Hindlimb muscle (tissue), 1 donor: ENCODE measurements around the gene MKNK2. TPM values are rescaled to one million over a fixed set of nuclear protein-coding genes. Genes with fewer than 3 reads are reported as not detected.
"Not testable (repeated sequence)": the region's sequence is repeated elsewhere in the genome, so short reads cannot be mapped to it uniquely, and the experiment has no call there.

Experiments used
- DNase-seq: peaks from one replicate; pipeline ENCODE4 v3.0.0-alpha.2; 2013
- polyA plus RNA-seq: library from polyadenylated mRNA; unstranded; fragments of 120-200 nt; gene quantifications from one replicate; pipeline ENCODE4 v1.2.1, GENCODE V29; 2013; ENCODE audit not compliant: insufficient read length

Gene MKNK2
- polyA plus RNA-seq = 116 TPM

DNA sequence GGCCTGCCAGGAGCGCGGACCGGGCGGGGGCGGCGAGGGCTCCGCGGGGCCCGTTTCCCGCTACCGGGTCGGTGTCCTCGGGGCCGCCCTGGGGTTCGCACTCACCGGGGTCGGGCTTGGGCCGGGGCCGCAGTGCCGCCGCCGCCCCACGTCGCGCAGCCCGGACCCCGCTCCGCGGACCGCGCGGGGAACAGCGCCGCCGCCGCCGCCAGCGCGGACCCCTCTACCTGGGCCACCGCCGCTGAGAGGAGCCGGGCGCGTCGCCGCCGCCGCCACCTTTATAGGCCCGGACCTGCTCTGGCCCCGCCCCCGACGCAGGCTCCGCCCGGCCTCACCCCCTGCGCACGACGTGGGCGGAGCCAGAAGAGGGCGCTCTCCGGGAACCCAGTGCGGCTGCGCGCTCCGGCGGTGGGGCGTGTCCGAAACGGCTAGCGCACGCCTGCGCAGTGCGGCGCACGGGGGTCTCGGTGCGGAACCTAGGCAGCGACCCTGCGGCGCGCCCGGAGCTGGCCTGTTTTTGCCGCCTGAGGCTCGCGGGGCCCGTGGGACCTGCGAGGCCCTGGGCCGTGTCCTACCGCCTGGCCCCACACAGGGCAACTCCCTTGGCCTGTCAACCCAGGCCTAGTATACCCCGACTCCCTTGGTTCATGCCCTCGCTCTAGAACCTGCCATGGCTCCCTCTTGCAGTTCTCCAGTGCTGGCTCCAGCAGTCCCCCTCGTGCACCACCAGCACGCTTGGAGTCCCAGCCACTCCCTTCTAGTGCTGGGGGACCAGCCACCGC, at the start of gene MKNK2:
Gene MKNK2 (minus strand): TSS at position 254 of the 782 bp plus-strand sequence. CDS start 393 bp downstream, outside the sequence.
- DNase-seq = peak; percentile 94

DNA sequence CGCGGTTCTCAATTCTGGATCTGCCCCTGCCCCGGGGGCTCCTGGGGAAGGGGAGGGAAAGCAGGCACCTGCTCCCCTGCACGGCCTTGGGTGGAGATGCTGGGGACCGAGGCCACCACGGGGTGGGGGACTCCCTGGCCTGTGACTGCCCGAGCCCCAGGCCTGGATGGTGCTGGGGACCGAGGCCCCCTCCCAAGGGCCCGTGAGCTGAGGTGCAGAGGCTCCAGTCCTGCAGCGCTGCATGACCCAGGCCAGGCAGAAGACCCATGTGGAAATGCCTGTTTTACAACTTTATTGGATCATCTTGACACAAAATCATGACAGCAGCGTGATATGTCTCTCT, 49.6 kb upstream of the MKNK2 start:
- no peak for DNase-seq

DNA sequence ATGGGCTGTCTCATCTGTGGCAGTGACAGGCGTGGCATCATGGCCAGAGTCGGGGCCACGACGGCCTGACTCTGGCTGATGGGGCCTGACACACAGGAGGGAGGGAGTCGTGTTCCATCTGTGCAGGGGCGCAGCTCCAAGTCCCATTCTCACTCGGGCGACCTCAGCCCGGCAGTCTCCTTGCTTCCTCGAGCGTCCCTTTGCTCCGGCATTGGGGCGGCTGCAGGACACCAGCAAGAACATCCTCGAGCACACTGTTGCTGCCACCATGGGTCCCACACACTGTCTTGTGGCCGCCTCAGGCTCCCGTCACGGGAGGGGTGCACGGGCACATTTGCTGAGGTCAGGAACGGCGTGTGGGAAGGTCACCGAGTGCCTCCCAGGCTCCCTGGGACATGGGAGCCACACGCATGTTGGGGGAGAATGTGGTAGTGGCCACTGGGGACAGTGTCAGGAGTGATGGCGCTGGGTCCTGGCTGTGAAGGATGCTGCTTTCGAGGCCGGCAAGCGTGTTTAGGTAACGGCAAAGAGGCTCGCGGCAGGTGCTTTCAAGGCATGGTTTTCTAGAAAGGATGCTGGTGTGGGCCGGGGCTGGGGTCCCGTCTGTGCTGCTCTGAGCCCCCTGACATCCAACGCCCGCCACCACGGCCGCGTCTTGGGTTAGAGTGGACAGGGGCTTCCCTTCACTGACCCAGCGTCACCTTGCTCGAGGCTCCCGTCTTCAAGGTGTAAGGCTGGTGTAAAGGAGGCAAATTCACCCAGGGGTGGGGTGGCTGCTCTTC, 49.1 kb upstream of the MKNK2 start:
- no peak for DNase-seq

DNA sequence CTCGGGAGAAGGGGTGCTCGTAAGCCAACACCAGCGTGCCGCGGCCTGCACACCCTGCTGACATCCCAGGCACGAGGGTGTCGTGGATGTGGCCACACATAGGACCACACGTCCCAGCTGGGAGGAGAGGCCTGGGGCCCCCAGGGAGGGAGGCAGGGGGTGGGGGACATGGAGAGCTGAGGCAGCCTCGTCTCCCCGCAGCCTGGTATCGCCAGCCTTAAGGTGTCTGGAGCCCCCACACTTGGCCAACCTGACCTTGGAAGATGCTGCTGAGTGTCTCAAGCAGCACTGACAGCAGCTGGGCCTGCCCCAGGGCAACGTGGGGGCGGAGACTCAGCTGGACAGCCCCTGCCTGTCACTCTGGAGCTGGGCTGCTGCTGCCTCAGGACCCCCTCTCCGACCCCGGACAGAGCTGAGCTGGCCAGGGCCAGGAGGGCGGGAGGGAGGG, 48.0 kb upstream of the MKNK2 start:
- no peak for DNase-seq

DNA sequence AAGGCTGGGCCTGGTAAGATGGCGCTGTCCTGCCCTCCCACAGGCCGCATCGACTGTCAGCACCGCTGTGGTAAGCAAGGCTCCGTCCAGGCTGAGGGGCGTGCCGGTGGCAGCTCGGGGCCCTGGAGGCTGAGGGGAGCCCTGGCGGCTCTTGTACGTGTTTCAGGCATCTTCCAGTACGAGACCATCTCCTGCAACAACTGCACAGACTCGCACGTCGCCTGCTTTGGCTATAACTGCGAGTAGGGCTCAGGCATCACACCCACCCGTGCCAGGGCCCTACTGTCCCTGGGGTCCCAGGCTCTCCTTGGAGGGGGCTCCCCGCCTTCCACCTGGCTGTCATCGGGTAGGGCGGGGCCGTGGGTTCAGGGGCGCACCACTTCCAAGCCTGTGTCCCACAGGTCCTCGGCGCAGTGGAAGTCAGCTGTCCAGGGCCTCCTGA, 46.9 kb upstream of the MKNK2 start:
- no peak for DNase-seq

DNA sequence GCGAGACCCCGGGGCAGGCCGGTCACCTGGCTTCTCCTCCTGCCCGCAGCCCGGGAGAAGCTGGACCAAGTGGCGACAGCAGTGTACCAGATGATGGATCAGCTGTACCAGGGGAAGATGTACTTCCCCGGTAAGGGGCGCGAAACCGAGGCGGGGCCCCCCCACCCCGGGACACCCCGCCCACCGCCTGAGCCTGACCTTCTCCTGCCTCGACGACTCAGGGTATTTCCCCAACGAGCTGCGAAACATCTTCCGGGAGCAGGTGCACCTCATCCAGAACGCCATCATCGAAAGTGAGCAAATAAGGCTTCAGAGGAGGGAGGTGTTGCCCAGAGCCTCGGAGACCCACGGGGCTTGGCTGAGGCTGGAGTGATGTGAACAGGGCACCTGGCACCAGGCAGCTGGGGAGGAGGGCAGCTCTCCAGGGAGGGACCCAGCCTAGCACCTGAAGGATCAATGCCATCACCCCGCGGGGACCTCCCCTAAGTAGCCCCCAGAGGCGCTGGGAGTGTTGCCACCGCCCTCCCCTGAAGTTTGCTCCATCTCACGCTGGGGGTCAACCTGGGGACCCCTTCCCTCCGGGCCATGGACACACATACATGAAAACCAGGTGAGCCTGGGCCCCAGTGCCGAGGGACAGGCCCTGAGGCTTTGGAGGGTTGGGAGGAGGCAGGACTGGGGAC, 46.3 kb upstream of the MKNK2 start:
- DNase-seq = no peak

DNA sequence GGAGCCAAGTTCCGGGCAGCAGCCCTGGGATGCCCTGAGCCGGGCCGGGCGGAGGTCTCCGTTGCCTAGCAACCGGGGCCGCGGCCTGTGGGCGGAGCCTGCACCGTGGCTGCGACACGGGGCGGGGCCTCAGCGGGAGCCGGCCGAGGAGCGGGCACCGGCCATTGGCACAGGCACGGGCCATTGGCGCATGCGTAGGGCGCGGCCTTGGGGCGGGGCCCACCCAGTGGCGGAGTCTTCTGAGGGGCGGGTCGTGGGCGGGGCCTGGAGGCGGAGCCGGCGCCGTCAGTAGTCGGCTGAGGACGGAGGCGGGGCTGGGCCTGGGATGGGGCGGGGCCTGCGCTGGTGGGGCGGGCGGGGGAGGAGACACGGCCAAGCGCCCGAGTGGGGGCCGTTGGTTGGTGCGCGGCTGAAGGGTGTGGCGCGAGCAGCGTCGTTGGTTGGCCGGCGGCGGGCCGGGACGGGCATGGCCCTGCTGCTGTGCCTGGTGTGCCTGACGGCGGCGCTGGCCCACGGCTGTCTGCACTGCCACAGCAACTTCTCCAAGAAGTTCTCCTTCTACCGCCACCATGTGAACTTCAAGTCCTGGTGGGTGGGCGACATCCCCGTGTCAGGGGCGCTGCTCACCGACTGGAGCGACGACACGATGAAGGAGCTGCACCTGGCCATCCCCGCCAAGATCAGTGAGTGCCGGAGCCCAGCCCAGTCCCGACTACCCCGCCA, 45.6 kb upstream of the MKNK2 start, which contains the start of gene IZUMO4:
Gene IZUMO4 (plus strand): TSS at position 436 of the 723 bp plus-strand sequence. CDS start 31 bp downstream, at position 467.
- peak; percentile 97 for DNase-seq

DNA sequence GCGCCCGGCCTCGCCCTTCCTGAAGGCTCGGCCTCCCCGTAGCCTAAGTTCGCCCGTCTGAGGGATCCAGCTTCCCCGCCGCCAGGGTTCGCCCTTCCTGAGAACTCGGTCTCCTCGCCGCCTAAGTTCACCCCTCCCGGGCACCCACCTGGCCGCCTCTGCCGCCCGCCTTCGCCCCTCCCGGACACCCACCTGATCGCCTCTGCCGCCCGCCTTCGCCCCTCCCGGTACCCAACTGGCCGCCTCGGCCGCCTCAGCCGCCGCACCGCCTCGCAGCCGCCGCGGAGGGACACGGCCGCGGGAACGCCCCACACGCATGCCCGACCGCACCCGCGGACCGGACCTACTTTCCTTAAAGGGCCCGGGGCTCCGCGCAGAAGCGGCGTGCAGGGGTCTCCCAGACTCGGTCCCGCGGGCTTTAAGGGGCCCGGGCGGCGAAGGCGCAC, 45.0 kb upstream of the MKNK2 start, which contains the start of gene MOB3A:
Gene MOB3A (minus strand): TSS at position 293 of the 446 bp plus-strand sequence. CDS start 17,766 bp downstream, outside the sequence.
- DNase-seq = peak; percentile 94

DNA sequence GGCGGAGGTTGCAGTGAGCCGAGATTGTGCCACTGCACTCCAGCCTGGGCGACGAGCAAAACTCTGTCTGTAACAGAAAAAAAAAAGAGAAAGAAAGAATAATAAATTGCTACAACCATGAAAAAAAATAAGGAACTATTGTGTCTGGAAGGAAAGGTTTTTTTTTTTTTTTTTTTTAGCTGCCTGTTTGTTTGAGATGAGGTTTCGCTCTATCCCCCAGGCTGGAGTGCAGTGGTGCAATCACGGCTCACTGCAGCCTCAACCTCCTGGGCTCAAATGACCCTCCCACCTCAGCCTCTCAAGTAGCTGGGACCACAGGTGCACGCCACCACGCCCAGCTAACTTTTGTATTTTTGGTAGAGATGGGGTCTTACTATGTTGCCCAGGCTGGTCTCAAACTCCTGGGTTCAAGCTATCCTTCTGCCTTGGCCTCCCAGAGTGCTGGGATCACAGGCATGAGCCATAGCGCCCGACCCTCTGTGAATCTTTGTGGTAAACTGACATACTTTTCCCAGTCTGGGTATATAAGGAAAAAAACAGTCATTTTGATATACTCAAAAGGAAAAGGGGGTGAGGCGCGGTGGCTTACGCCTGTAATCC, 41.0 kb upstream of the MKNK2 start:
- DNase-seq = not testable (repeated sequence)

DNA sequence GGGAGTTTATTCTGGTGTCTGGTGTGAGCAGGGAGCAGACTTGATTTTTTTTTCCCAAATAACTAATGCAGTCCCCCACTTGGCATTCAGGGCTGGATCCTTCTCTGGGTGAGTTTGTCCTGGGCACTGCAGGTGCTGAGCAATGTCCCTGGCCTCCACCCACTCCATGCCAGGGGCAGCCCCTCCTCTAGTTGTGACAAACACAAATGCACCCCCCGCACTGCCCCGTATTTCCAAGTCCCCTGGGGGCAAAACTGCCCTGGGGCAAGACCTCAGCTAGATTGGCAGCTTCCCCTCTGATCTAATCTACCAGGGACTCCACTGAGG, 38.6 kb upstream of the MKNK2 start:
- DNase-seq = no peak

DNA sequence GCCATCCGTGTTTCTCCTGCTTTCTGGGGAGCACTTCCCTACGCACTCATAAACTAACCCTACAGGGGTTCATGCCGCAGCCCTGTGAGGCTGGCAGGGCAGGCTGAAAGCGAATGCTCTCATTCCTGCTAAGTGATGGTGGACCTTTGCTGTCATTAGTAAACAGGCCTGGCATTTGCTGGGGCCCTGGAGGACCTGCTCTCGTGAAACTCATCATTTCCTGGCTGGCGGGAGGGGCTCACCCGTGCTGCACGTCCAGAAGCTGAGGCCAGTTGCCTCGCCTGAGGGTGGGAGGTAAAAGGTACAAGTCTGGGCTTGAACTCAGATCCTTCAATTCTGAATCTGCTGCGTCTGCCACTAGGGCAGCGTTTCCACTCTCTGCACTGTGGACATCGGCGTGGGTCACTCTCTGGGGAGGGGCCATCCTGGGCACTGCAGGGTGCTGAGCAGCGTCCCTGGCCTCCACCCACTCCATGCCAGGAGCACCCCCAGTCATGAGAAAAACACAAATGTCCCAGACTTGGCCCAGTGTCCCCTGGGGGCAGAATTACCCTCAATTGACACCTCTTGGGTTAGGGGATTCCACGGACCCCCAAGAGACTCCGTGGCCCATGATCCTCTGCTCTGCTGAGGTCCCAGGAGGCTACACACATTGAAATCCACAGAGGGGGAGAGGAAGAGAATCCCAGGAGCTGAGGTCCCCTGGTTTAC, 38.1 kb upstream of the MKNK2 start:
- no peak for DNase-seq

DNA sequence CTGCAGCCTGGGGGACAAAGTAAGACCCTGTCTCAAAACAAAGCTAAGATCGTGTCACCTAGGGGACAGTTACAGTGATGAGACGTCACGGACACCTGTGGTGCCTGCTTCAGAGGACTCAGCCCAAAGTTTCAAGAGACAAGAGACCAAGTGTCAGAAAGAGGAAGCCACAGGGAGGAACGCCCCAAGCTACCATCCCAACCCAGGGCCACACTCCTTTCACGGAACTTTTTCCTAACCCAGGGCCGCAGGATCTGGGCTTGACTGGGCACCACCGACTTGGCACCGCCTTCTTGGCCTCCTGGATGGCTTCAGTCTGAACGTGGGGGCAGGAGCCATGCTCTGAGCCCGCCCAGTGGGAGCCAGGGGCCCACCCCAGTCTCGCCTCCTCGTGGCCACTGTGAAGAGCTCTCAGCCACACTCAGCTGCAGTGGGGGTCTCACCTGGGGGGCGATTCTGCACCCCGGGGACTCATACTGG, 36.6 kb upstream of the MKNK2 start:
- DNase-seq = no peak

DNA sequence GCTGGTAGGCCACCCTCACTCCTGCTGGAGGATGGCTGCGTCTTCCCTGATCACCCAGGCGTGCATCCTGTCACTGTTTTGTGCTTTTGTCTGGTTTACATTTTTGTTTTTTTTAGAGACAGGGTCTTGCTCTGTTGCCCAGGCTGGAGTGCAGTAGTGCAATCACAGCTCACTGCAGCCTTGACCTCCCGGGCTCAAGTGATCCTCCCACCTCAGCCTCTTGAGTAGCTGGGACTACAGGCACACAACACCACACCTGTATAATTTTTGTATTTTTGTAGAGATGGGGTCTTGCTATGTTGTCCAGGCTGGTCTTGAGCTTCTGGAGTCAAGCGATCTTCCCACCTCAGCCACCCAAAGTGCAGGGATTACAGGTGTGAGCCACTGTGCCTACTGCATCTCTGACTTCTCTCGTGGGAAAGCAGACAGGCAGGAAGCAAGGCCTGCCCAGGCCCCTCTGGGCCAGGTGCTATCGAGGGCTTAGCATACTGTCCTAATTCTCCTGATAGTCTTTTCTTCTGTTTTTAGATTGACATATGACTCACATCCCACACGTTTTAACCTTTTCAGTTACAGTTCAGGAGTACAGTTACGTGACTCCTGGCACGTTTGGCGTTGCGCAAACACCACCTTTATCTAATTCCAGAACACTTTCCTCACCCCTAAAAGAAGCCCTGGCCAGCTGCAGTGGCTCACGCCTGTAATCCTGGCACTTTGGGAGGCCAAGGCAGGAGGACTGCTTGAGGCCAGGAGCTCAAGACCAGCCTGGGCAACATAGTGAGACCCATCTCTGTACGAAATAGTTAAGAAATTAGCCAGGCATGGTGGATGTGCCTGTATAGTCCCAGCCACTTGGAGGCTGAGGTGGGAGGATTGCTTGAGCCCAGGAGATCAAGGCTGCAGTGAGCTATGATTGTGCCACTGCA, 35.9 kb upstream of the MKNK2 start:
- not testable (repeated sequence) for DNase-seq

DNA sequence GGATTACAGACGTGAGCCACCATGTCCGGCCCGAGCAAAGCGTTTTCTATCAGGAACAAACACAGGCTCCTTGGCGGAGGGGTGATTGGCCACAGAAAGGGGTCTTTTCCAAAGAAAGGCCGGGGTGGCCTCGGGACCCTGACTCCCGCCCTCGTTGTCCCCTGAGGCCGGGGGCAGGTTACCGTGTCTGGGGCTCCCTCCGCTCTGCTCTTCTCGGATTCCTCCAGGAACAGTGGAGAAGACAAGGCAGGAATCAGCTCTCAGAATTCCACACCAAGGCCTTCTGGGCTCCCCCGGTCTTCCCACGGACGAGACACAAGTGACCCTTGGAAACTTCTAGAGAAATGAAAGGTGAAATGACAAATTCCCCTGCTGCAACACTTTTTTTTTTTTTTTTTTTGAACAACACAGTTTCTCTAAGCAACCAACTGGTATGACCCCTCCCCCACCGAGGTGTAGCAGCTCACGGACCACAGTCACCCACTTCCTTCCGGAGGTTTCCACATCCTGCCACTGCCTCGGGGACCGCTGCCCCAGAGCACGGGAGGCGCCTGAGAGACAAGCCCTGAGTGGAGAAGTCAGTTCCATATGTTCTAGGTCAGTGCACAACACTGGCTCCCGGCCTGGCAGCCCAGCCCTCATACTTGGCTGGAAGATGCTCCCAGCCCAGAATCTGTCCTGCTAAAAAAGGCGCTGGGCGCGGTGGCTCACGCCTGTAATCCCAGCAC, 34.1 kb upstream of the MKNK2 start:
- no peak for DNase-seq

DNA sequence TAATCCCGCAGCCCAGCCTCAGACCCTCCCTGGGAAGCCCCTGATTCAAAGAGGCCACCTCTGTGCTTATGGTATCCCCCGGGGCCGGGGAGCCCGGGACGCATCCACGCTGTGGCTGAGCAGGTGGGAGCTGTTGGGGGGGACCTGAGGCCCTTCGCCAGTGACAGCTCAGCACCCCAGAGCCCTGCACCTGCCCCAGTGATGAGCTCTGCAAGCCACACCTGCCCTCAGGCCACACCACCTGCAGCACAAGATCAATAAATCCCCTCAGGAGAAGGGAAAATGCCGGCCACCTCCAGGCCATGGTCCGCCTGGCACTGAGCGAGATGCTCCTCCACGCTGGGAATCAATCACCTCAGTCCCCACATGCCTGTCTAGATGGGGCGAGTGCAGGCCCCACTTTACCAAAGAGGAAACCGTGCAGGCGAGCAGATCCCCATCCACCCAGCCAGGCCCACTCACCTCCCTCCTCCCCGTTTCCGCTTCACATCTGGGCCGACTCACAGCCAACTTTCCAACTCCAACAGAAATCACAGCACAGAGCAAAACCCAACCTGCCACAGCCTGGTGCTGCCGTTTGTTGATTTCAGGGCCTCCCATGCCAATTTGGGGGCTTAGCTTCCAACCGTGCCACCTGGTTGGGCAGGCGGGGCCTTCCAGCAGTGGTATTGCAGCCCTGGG, 32.3 kb upstream of the MKNK2 start:
- DNase-seq = peak; percentile 71

DNA sequence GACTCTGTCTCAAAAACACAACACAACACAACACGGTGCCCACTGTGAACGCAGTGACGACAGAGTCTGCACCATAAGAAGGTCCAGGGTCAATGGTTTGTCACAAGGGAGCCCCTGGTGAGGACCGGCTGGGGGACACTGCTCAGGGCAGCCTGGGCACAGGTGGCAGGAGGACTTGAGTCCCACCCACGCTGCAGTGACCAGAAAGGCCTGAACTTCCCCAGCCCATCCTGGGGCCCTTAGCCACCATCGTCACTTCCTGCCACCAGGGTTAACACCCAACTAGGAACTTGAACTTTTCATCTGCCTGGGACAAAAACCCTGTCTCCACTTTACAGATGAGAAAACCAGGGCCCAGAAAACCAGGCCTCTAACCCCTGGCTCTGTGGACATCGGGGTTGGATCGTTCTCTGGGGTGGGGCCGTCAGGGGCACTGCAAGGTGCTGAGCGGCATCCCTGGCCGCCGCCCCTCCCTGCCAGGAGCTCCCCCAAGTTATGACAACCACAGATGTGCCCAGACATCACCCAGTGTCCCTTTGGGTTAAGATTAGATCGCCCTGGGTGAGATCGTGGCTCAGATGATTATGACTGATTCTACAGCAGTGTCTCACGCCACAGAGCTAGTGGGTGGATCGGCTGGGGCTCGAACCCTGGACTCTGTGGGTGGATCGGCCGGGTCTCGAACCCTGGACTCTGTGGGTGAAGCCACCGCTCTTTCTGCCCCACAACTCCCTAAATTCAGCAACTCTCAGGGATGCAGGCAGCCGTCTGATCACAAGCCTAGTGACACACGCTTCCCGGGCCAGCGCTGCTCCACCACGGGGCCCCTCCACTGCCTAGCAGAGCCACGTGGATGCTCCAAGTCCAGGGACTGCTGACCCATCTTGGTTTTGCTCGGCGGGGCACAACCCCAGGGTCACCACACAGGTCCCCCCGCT, 31.1 kb upstream of the MKNK2 start:
- no peak for DNase-seq

DNA sequence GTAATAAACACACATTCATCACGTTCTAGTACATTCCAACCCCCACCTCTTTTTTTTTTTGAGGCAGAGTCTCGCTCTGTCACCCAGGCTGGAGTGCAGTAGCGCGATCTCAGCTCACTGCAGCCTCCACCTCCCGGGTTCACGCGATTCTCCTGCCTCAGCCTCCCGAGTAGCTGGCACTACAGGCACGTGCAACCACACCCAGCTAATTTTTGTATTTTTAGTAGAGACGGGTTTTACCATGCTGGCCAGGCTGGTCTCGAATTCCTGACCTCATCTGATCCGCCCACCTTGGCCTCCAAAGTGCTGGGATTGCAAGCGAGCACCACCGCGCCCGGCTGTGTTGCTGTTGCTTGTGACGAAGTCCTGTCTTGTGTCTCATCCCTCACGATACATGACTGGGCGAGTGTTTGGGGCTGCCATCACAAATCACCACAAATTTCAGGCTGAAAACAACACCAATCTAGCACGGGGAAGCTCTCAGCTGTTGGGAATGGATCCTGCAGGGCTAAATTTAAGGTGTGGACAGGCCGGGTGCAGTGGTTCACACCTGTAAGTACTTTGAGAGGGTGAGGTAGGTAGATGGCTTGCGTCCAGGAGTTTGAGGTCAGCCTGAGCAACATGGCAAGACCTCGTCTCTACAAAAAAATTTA, 29.4 kb upstream of the MKNK2 start:
- DNase-seq = no peak
